Tibial artery (tissue), 4 donors: ENCODE results near the gene ZFYVE21.
A peak's percentile ranks its signal among the peaks of the same experiment; 100 is the strongest.
"Not testable (repeated sequence)": the region's sequence is repeated elsewhere in the genome, so short reads cannot be mapped to it uniquely, and the experiment has no call there.

Experiments
- DNase-seq, 2 donors: peaks; one replicate each; pipeline ENCODE4 v3.0.0-alpha.2; 2019
- H3K27ac ChIP-seq, 2 donors: fragments of 200-600 bp; sonication (generic) in 1 of 2; 1 replicate in 1 of 2; 2 replicates in 1 of 2; pipeline ENCODE4 v1.5.1; 2018 to 2019; ENCODE audit warnings: mild to moderate bottlenecking in 1 of 2
- H3K27me3 ChIP-seq, 2 donors: fragments of 200-600 bp; sonication (generic) in 1 of 2; one replicate each; pipeline versions ENCODE4 v1.5.1 to v1.6.0; 2016 to 2019
- H3K36me3 ChIP-seq, 3 donors: fragments of 200-600 bp; sonication (generic) in 2 of 3; one replicate each; pipeline ENCODE4 v1.5.1; 2016 to 2019; ENCODE audit warnings: mild to moderate bottlenecking in 2 of 3
- H3K4me1 ChIP-seq, 4 donors: fragments of 200-600 bp; sonication (generic) in 2 of 4; 1 replicate in 3 of 4; 2 replicates in 1 of 4; pipeline ENCODE4 v1.5.1; 2016 to 2019
- H3K4me3 ChIP-seq, 2 donors: fragments of 200-600 bp; sonication (generic) in 1 of 2; 1 replicate in 1 of 2; 2 replicates in 1 of 2; pipeline ENCODE4 v1.5.1; 2018 to 2019; ENCODE audit warnings: mild to moderate bottlenecking in 2 of 2
- H3K9me3 ChIP-seq, 3 donors: fragments of 200-600 bp; sonication (generic) in 1 of 3; one replicate each; pipeline ENCODE4 v1.5.1; 2016 to 2019
- intact Hi-C: fragments of 100-400 bp; cut with DNase I; formaldehyde crosslinking; loops from one replicate; pipeline ENCODE4 v1.15.0; 2023; ENCODE audit warnings: low total_unique reads
- TF ChIP-seq, protein P1 (sequence below), 2 experiments: fragments of 200-600 bp in 1 of 2; fragments of 450-650 bp in 1 of 2; IDR thresholded peaks; one replicate each; pipeline ENCODE4 v1.5.1; 2017 to 2019; ENCODE audit warnings: antibody characterized with exemption in 2 of 2, mild to moderate bottlenecking in 1 of 2, moderate library complexity in 1 of 2

Gene ZFYVE21

DNA sequence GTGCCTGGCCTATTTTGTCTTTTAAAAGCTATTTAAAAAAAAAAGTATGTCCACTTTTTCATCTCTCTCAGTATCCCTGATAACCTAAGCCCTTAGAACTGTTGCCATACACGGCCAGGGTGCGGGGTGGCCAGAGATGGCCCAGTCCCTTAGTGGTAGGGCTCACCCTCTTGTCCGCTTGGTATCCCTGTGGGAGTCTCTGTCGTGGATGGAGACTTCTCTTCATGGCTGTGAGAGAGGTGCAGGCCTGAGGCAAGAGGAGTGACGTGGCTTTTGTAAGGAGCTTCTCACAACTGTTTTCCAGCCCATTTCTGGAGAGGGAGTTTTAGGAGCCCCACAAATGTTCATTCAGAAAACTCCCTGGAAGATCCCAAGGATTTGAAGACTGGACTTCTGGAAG is 27.2 kb upstream of the ZFYVE21 start:
- Histone ChIP-seq H3K36me3 (peaks cover 44 to 80% (median 78%) of the 10 kb centered on the region in 3 donors), H3K27me3 (no peaks in the 10 kb centered on the region), H3K27ac (peak overlapping the region; percentile 35 to 37), H3K4me1 (peaks cover 0 to 37% (median 18%) of the 10 kb centered on the region in 4 donors), H3K9me3 (no peaks in the 10 kb centered on the region), H3K4me3 (no peak overlapping the region)
- no peak for DNase-seq
- TF ChIP-seq, protein P1, sequence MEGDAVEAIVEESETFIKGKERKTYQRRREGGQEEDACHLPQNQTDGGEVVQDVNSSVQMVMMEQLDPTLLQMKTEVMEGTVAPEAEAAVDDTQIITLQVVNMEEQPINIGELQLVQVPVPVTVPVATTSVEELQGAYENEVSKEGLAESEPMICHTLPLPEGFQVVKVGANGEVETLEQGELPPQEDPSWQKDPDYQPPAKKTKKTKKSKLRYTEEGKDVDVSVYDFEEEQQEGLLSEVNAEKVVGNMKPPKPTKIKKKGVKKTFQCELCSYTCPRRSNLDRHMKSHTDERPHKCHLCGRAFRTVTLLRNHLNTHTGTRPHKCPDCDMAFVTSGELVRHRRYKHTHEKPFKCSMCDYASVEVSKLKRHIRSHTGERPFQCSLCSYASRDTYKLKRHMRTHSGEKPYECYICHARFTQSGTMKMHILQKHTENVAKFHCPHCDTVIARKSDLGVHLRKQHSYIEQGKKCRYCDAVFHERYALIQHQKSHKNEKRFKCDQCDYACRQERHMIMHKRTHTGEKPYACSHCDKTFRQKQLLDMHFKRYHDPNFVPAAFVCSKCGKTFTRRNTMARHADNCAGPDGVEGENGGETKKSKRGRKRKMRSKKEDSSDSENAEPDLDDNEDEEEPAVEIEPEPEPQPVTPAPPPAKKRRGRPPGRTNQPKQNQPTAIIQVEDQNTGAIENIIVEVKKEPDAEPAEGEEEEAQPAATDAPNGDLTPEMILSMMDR (IDR thresholded peaks at IDR 0.05) = no peak
- intact Hi-C loops = no loop called here

DNA sequence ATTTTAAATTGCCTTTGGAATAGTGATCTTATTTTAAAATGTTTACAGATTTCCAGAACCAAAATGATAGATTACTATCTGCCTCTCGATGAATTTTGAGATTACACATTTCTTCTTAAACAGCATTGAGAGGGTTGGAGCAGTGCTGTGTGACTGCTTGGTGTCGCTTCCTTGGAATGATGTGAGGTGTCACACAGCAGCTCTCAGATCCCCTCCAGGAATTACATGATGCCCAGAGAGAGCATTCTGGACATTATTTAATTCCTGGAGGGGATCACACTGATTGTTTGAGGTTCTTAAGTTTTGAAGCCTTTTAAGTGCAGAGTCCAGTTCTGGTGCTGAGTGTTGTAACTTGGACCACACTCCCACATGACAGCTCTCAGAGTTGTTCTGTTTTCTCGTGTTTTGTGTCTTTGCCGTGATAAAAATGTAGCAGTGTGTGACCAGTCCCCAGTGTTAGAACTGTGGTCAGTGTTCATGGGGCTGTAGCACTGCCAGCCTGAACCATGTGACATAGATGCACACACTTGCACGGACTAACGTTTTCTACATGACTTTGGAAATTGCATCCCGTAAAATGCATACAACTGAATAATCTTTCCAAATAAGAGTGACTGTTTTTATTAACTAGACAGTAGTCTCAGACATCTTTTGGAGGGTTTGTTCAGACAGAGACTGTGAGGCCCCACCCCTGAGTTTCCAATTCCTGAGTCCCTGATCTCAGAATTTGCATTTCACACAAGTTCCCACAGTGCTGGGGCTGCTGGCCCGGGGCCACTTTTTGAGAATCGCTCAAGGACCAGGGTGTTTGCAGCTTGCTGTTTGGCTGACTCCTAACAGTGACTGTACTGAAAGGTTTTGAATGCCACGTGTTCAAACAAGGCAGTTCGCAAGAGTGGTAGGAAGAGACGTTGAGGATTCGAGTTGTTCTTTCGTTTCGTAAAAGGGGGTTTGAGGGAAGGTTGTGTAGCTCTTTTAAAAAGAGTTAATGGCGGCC is 26.4 kb upstream of the ZFYVE21 start:
- no peaks in the 10 kb centered on the region for H3K9me3 ChIP-seq
- TF ChIP-seq, protein P1 (IDR thresholded peaks at IDR 0.05) = no peak
- no peaks in the 10 kb centered on the region for H3K27me3 ChIP-seq
- intact Hi-C loops = no loop called here
- H3K36me3 ChIP-seq = peaks cover 45 to 80% (median 78%) of the 10 kb centered on the region in 3 donors
- no peak for DNase-seq
- peak overlapping the region in 1 of 2 donors; percentile 16 for H3K4me3 ChIP-seq
- H3K4me1 ChIP-seq = peaks cover 0 to 37% (median 18%) of the 10 kb centered on the region in 4 donors
- peak overlapping the region; percentile 35 to 37 for H3K27ac ChIP-seq

DNA sequence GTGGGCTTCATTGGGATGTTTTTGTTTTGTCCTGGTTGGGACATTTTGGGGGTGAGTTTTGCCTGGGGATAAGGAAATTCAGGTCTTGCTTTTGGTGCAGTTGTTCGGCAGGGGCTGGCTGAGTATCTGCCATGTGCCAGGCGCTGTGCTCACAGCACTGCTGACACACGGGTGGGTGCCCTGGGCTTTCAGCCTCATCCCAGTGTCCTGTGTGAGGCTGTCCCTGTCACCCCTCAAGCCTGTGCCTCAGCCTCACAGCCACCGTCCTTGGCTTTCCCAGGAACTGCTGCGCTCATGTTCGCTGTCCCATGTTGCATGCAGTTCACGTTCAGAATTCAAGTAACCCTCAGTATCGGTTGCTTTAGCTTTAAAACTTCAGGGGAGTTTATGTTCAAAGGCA is 25.3 kb upstream of the ZFYVE21 start:
- no peak for DNase-seq
- no peaks in the 10 kb centered on the region for H3K27me3 ChIP-seq
- TF ChIP-seq, protein P1 (IDR thresholded peaks at IDR 0.05) = no peak
- no peaks in the 10 kb centered on the region for H3K9me3 ChIP-seq
- H3K4me1 ChIP-seq = peaks cover 0 to 38% (median 18%) of the 10 kb centered on the region in 4 donors
- peaks cover 41 to 76% (median 74%) of the 10 kb centered on the region in 3 donors for H3K36me3 ChIP-seq
- no peak overlapping the region for H3K4me3 ChIP-seq
- intact Hi-C loops = no loop called here
- peak overlapping the region; percentile 35 to 37 for H3K27ac ChIP-seq

DNA sequence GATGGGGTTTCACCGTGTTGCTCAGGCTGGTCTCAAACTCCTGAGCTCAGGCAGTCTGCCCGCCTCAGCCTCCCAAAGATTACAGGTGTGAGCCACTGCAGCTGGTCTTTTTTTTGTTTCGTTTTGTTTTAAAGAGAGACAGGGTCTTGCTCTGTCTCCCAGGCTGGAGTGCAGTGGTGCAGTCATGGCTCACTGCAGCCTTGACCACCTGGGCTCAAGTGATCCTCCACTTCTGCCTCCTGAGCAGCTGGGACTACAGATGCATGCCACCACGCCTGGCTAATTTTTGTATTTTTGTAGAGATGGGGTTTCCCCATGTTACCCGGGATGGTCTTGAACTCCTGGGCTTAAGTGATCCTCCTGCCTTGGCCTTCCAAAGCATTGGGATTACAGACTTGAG is 24.0 kb upstream of the ZFYVE21 start:
- H3K27me3 ChIP-seq, intact Hi-C loops, H3K27ac ChIP-seq, DNase-seq, H3K4me3 ChIP-seq, H3K9me3 ChIP-seq: not testable (repeated sequence)
- Histone ChIP-seq H3K36me3 (peaks cover 30 to 67% (median 61%) of the 10 kb centered on the region in 3 donors), H3K4me1 (peaks cover under 1 to 47% (median 31%) of the 10 kb centered on the region in 4 donors)

DNA sequence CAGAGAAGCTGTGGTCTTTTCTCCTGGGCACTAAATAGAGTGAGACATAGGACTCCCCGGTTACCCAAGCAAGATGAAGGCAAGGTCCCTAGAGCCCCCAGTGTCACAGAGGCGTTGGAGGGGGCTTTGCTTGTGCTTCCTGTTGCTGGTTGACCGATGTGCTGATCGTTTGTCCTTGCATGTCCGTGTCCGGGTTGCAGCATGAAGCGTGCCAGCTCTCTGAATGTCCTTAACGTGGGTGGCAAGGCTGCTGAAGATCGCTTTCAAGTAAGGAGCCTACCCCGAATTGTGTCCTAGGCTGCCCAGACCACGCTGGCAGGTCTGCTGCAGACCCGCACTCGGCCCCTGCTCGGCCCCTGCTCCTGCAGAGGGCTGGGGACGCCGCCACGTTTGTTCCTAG is 23.5 kb upstream of the ZFYVE21 start:
- intact Hi-C loops = no loop called here

More for the DNA sequence above, 23.5 kb upstream of the ZFYVE21 start:
- Histone ChIP-seq H3K36me3 (peaks cover 26 to 63% (median 56%) of the 10 kb centered on the region in 3 donors), H3K9me3 (no peaks in the 10 kb centered on the region), H3K4me3 (no peak overlapping the region), H3K27me3 (no peaks in the 10 kb centered on the region), H3K27ac (no peak overlapping the region), H3K4me1 (peaks cover 6 to 47% (median 34%) of the 10 kb centered on the region in 4 donors)
- no peak for DNase-seq
- TF ChIP-seq, protein P1 (IDR thresholded peaks at IDR 0.05) = no peak
